Ureter (tissue), 1 donor: ENCODE results near the gene NXPE3. TPM values are rescaled to one million over a fixed set of nuclear protein-coding genes. Genes with fewer than 3 reads are reported as not detected.
A peak's percentile ranks its signal among the peaks of the same experiment; 100 is the strongest.

Experiments used
- DNase-seq: peaks from one replicate; pipeline ENCODE4 v3.0.0-alpha.2; 2020; ENCODE audit warnings: low spot score
- total RNA-seq: library from RNA; stranded (reverse); gene quantifications from one replicate; pipeline ENCODE4 v1.2.4, GENCODE V29; 2023
- donor health status: DM: yes; HTN: yes; CAD: no.

The NXPE3 gene
- total RNA-seq, 1 donor from 2014 or later: 14.5 TPM

- DNase-seq: no peak
Observed at GRCh38 chr3:101802179-101802578, 23.2 kb downstream of the NXPE3 start.

- DNase-seq: no peak
Observed at GRCh38 chr3:101803173-101803782, 24.3 kb downstream of the NXPE3 start.

GRCh38 chr3:101803939-101804338, 24.9 kb downstream of the NXPE3 start:
- no peak for DNase-seq

- DNase-seq: no peak
Observed at GRCh38 chr3:101806491-101806890, 27.5 kb downstream of the NXPE3 start.

DNA sequence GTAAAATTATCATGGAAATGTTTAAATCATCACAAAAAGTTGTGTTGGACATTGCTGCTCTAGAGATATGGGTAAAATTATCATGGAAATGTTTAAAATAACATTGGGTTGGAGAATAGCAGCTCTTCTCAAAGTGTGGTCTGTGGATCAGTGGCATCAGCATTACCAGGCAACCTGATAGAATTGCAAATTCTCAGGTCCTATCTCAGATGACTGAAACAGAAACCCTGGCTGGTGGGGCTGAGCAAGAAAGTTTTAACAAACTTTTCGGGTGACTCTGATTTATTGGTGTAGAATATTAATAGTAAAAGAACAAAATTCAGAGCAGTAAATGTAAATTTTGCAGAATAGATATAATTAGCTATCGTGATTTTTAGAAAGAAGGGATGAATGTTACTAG, 28.9 kb downstream of the NXPE3 start:
- DNase-seq: no peak

GRCh38 chr3:101809178-101810021, 30.4 kb downstream of the NXPE3 start:
- DNase-seq: no peak

DNA sequence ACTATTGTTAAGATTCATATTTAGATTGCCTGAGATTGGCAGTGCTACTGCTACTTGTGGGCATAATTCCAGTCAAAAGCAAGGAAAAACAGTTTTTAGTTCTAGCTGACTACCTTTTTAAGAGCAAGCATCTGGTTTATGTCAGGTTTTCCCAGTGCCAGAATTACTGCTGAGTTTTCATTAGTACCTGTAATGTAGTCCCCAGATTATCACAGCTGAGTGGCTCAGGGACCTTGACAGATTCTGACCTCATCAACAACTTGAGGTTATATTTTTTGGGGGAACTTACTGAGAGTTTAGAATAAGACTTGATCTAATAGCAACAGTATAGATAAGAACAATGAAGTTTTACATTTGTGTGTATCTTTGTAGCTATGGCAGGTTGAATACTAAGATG, 31.0 kb downstream of the NXPE3 start:
- no peak for DNase-seq

GRCh38 chr3:101811875-101812274, 32.9 kb downstream of the NXPE3 start:
- DNase-seq: no peak

GRCh38 chr3:101812895-101813294, 33.9 kb downstream of the NXPE3 start:
- DNase-seq: no peak

- no peak for DNase-seq
Observed at GRCh38 chr3:101813817-101814440, 34.9 kb downstream of the NXPE3 start.

- DNase-seq: no peak
Observed at GRCh38 chr3:101814835-101815234, 35.8 kb downstream of the NXPE3 start.

GRCh38 chr3:101816215-101817149, 37.5 kb downstream of the NXPE3 start:
- no peak for DNase-seq

DNA sequence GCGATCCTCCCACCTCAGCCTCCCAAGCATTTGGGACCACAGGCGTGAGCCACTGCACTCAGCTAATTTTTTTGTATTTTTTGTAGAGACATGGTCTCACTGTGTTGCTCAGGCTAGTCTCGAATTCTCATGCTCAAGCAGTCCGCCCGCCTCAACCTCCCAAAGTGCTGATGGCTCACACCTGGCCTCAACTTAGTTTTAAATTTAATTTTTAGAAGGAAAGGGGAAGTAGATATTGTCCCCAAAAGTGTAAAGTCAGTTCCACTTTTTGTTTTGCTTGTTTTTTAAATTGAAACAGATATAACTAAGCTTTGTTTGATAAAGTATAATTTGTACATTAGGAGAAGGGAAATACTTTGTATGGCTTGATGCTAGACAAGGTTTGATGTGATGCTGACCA, 39.0 kb downstream of the NXPE3 start:
- DNase-seq: no peak

DNA sequence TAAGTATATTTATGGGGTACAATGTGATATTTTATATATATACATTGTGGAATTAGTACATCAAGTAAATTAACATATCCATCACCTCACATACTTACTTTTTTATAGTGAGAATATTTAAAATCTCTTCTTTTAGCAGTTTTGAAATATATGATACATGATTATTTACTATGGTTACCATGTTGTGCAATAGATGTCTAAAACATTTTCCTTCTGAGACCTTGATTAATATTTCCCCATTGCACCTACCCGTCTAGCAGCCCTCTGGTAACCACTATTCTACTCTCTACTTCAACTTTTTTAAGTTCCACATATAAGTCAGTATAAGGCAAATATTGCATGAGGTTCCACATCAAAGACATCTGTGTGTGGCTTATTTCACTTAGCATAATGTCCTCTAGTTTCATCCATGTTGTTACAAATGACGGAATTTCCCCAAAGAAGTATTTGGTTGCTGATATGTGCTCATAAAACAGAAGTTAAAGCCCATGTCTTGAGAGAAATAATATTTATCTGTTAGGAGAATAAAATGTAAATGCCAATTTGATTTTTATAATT, 40.7 kb downstream of the NXPE3 start:
- DNase-seq: no peak

- no peak for DNase-seq
Observed at GRCh38 chr3:101821503-101821902, 42.5 kb downstream of the NXPE3 start.

DNA sequence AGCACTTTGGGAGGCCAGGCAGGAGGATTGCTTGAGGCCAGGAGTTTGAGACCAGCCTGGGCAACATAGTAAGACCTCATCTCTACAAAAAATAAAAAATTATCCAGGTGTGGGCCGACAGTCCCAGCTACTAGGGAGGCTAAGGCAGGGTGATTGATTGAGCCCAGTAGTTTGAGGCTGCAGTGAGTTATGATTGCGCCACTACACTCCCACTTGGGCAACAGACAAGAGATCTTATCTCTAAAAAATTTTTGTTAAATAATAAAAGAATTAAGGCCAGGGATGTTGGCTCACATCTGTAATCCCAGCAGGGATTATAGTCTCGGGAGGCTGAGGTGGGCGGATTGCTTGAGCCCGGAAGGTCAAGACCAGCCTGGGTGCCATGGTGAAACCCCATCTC, 44.5 kb downstream of the NXPE3 start:
- DNase-seq: no peak

GRCh38 chr3:101824702-101825101, 45.7 kb downstream of the NXPE3 start:
- no peak for DNase-seq

GRCh38 chr3:101825904-101826445, 47.0 kb downstream of the NXPE3 start:
- DNase-seq: no peak

- peak; percentile 81 for DNase-seq
Observed at GRCh38 chr3:101827211-101828174, 48.5 kb downstream of the NXPE3 start.

GRCh38 chr3:101828276-101828675, 49.3 kb downstream of the NXPE3 start:
- DNase-seq: no peak
